ENCODE measurements around the gene SEC22A.

Gene SEC22A

GRCh38 chr3:123307064-123307463 is 105.3 kb downstream of the SEC22A start:
- H3K27ac ChIP-seq, result no peak overlapping the region
- TF ChIP-seq ZFX (IDR thresholded peaks at IDR 0.05; ENCODE audit: borderline replicate concordance) (no peak), CTCF (IDR thresholded peaks at IDR 0.05) (no peak)

- TF ChIP-seq CTCF (IDR thresholded peaks at IDR 0.05) (no peak), ZFX (IDR thresholded peaks at IDR 0.05; ENCODE audit: borderline replicate concordance) (no peak)
- no peak overlapping the region for H3K27ac ChIP-seq
These were observed 108.4 kb downstream of the SEC22A start for GRCh38 chr3:123310186-123310585.

- no peak for TF ChIP-seq ZFX (IDR thresholded peaks at IDR 0.05; ENCODE audit: borderline replicate concordance)
- TF ChIP-seq CTCF (IDR thresholded peaks at IDR 0.05), result no peak
- H3K27ac ChIP-seq, result no peak overlapping the region
These were observed 109.0 kb downstream of the SEC22A start for GRCh38 chr3:123310741-123311140.

GRCh38 chr3:123311201-123311600 is 109.5 kb downstream of the SEC22A start:
- TF ChIP-seq ZFX (IDR thresholded peaks at IDR 0.05; ENCODE audit: borderline replicate concordance) (no peak), CTCF (IDR thresholded peaks at IDR 0.05) (no peak)
- H3K27ac ChIP-seq, result no peak overlapping the region

GRCh38 chr3:123312331-123313265 is 110.9 kb downstream of the SEC22A start:
- no peak for TF ChIP-seq ZFX (IDR thresholded peaks at IDR 0.05; ENCODE audit: borderline replicate concordance)
- no peak for TF ChIP-seq CTCF (IDR thresholded peaks at IDR 0.05)
- no peak overlapping the region for H3K27ac ChIP-seq

- no peak overlapping the region for H3K27ac ChIP-seq
- no peak for TF ChIP-seq CTCF (IDR thresholded peaks at IDR 0.05)
- TF ChIP-seq ZFX (IDR thresholded peaks at IDR 0.05; ENCODE audit: borderline replicate concordance), result no peak
These were observed 112.1 kb downstream of the SEC22A start for GRCh38 chr3:123313889-123314288.

Data from 22Rv1 (cell line).